Muscle of leg (tissue), 16 donors: ENCODE data around the gene POTEE. TPM values are rescaled to one million over a fixed set of nuclear protein-coding genes. Genes with fewer than 3 reads are reported as not detected.
"Not testable (repeated sequence)": the region's sequence is repeated elsewhere in the genome, so short reads cannot be mapped to it uniquely, and the experiment has no call there.

Source experiments
- DNase-seq: peaks from one replicate; pipeline ENCODE4 v3.0.0; 2013
- H3K27ac ChIP-seq: one replicate; pipeline ENCODE4 v1.5.1; 2013; ENCODE audit warnings: mild to moderate bottlenecking, low read length, control low read depth
- H3K27me3 ChIP-seq: one replicate; pipeline ENCODE4 v1.6.1; 2013; ENCODE audit warnings: low read length; ENCODE audit not compliant: control insufficient read depth, insufficient read depth
- H3K36me3 ChIP-seq: one replicate; pipeline ENCODE4 v1.6.1; 2013; ENCODE audit warnings: low read length; ENCODE audit not compliant: control insufficient read depth, insufficient read depth
- H3K4me1 ChIP-seq: one replicate; pipeline ENCODE4 v1.6.1; 2013; ENCODE audit warnings: low read length; ENCODE audit not compliant: control insufficient read depth, insufficient read depth
- H3K4me3 ChIP-seq: one replicate; pipeline ENCODE4 v1.5.1; 2013; ENCODE audit warnings: low read length, control low read depth
- H3K9me3 ChIP-seq: replicated peaks from 2 replicates; pipeline ENCODE4 v1.6.1; 2013; ENCODE audit warnings: low read depth, low read length; ENCODE audit not compliant: control insufficient read depth
- WGBS: methylation state at CpG from one replicate; pipeline ENCODE4 v1.1.5; 2013; ENCODE audit warnings: missing lambda C conversion rate; ENCODE audit not compliant: insufficient coverage; 5-methylcytosine and 5-hydroxymethylcytosine counted together
- long read RNA-seq, 11 donors: transcript quantifications; one replicate each; lab custom pipeline, GENCODE V29; 2026
- polyA plus RNA-seq, 8 donors: library from polyadenylated mRNA; unstranded; fragments of 120-200 nt; gene quantifications; one replicate each; pipeline versions ENCODE4 v1.2.1 to v1.2.3, GENCODE V29; 2013; ENCODE audit warnings: inconsistent platforms in 1 of 8, low replicate concordance in 1 of 8; ENCODE audit not compliant: insufficient read length in 8 of 8, insufficient read depth in 1 of 8
- total RNA-seq: library from RNA; stranded (reverse); fragments of 120-200 nt; gene quantifications from one replicate; pipeline ENCODE4 v1.2.4, GENCODE V29; 2013

The POTEE gene
- total RNA-seq (not detected), polyA plus RNA-seq (under 1 TPM in 6 of 8 donors, not detected in 2; 0.06 to 0.18 (median 0.09) TPM)
- long read RNA-seq, donor 1 = 0 reads
- long read RNA-seq, donor 2 = 0 reads
- long read RNA-seq, donor 3 = 0 reads
- long read RNA-seq, donor 4 = 0 reads
- long read RNA-seq, donor 5 = 0 reads
- long read RNA-seq, donor 6 = 0 reads
- long read RNA-seq, donor 7 = 0 reads
- long read RNA-seq, donor 8 = 0 reads
- long read RNA-seq, donor 9 = 0 reads
- long read RNA-seq, donor 10 = 0 reads
- long read RNA-seq, donor 11 = 0 reads

GRCh38 chr2:131209030-131209772, at the start of gene POTEE:
POTEE (plus strand) TSS chr2:131209536; CDS start chr2:131218403, 8,867 bp downstream.
- WGBS = 95% methylated on average over 8 of the region's 33 CpGs
- not testable (repeated sequence) for H3K36me3 ChIP-seq, H3K4me3 ChIP-seq, H3K4me1 ChIP-seq, DNase-seq, H3K27ac ChIP-seq, H3K9me3 ChIP-seq, H3K27me3 ChIP-seq

- not testable (repeated sequence) for H3K4me1 ChIP-seq, H3K27ac ChIP-seq, H3K9me3 ChIP-seq, H3K27me3 ChIP-seq, H3K36me3 ChIP-seq, DNase-seq, H3K4me3 ChIP-seq
- 94% methylated on average over 5 of the region's 5 CpGs for WGBS
These were observed 43.8 kb upstream of the POTEE start for GRCh38 chr2:131165562-131165961.

DNA sequence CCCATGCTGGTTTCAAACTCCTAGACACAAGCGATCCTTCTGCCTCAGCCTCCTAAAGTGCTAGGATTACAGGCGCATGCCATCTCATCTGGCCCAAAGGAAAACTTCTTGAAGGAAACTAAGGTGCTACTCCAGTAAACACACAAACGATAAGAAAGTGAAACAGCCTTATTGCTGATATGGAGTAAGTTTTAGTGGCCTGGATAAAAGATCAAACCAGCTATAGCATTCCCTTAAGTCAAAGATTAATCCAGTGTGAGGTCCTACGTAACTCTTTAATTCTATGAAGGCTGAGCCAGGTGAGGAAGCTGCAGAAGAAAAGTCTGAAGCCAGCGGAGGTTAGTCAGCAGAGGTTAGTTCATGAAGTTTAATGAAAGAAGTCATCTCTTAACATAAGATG, 40.8 kb upstream of the POTEE start:
- no peaks in the 10 kb centered on the region for H3K4me1 ChIP-seq
- DNase-seq = no peak
- WGBS = 88% methylated on average over 1 of the region's 5 CpGs
- H3K36me3 ChIP-seq = no peaks in the 10 kb centered on the region
- H3K27me3 ChIP-seq = no peaks in the 10 kb centered on the region
- H3K27ac ChIP-seq = no peak overlapping the region
- no peak overlapping the region for H3K4me3 ChIP-seq
- no peaks in the 10 kb centered on the region for H3K9me3 ChIP-seq

GRCh38 chr2:131178050-131178449, 31.3 kb upstream of the POTEE start:
- 89% methylated on average over 5 of the region's 10 CpGs for WGBS
- H3K4me1 ChIP-seq, H3K27me3 ChIP-seq, H3K4me3 ChIP-seq, H3K27ac ChIP-seq, H3K9me3 ChIP-seq, H3K36me3 ChIP-seq, DNase-seq: not testable (repeated sequence)

DNA sequence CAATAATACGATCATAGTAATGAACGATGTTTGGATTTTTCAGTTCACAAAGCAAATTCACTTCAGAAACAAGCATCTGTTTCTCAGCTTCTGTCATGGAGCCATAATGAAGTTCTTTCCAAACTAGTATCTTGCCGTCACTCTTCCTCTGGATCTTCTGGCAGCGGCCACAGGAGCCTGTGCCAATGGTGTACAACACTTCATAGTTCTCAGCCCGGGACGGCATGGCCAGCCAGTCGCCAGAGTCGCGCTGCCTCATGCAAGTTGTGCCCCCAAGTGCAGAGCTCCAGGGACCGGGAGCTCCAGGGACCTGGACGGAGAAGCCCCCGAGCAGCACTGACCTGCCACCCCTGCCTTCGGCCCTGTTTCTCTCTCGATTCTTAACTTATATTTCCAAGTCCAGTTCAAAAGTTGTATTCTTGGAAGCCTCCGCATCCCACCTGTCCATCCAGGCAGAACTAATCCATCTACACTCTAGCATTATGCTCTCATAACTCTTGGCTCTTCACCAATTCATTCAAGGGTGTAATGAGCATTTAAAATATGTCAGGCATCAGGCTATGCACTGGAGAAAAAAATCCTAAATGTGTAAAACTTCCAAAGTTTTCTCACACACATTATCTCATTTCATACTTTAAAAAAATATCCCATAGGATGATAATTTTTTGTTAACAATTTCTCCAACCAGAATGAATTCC, 30.5 kb upstream of the POTEE start:
- peak; percentile 49 for DNase-seq
- H3K27me3 ChIP-seq, H3K36me3 ChIP-seq, H3K9me3 ChIP-seq, H3K4me1 ChIP-seq, H3K27ac ChIP-seq, H3K4me3 ChIP-seq: not testable (repeated sequence)
- WGBS = 69% methylated on average over 12 of the region's 15 CpGs

- not testable (repeated sequence) for H3K36me3 ChIP-seq
- WGBS = 72% methylated on average over 2 of the region's 4 CpGs
These were observed 27.9 kb upstream of the POTEE start for GRCh38 chr2:131181451-131181850.

GRCh38 chr2:131193421-131193820, 15.9 kb upstream of the POTEE start:
- WGBS = 60% methylated on average over 1 of the region's 3 CpGs
- DNase-seq = not testable (repeated sequence)

More at GRCh38 chr2:131181451-131181850, 27.9 kb upstream of the POTEE start:
- not testable (repeated sequence) for H3K27ac ChIP-seq, H3K4me3 ChIP-seq, H3K4me1 ChIP-seq, DNase-seq, H3K27me3 ChIP-seq, H3K9me3 ChIP-seq

GRCh38 chr2:131196186-131196585, 13.2 kb upstream of the POTEE start:
- not testable (repeated sequence) for H3K27me3 ChIP-seq, H3K9me3 ChIP-seq, H3K4me1 ChIP-seq, H3K36me3 ChIP-seq, H3K4me3 ChIP-seq, DNase-seq, H3K27ac ChIP-seq
- WGBS = no CpG with 5 or more reads among the region's 2 CpGs

More at GRCh38 chr2:131193421-131193820, 15.9 kb upstream of the POTEE start:
- H3K9me3 ChIP-seq, H3K4me3 ChIP-seq, H3K27ac ChIP-seq, H3K27me3 ChIP-seq, H3K4me1 ChIP-seq, H3K36me3 ChIP-seq: not testable (repeated sequence)

DNA sequence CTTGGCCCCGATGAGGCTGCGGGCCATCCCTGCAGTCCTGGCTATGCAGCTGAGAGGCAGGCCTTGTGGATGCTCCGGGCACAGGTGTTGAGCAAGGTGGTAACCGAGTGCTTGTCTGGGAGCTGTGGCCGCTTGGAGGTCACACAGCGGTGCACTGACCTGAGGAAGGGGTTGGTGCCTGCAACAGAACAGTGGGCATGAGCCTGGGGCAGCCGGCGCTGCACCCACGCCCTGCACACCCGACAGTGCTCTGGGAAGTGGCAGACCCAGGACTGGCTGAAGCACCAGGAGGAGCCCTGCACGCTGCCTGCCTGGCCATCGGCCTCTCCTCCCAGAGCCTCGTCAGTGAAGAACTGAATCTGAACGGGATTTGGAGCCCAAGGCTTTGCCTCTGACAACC, 8.2 kb upstream of the POTEE start:
- WGBS = 86% methylated on average over 11 of the region's 14 CpGs

GRCh38 chr2:131207839-131208238, 1.5 kb upstream of the POTEE start:
- H3K9me3 ChIP-seq, H3K4me1 ChIP-seq, H3K27ac ChIP-seq, H3K4me3 ChIP-seq, DNase-seq, H3K27me3 ChIP-seq, H3K36me3 ChIP-seq: not testable (repeated sequence)
- no CpG with 5 or more reads among the region's 9 CpGs for WGBS

More for the DNA sequence above, 8.2 kb upstream of the POTEE start:
- no peak for DNase-seq
- no peaks in the 10 kb centered on the region for H3K27me3 ChIP-seq
- H3K4me3 ChIP-seq = no peak overlapping the region
- no peaks in the 10 kb centered on the region for H3K4me1 ChIP-seq
- no peak overlapping the region for H3K27ac ChIP-seq
- no peaks in the 10 kb centered on the region for H3K9me3 ChIP-seq
- no peaks in the 10 kb centered on the region for H3K36me3 ChIP-seq
